ENCODE data around the gene SEMA3F. TPM values are rescaled to one million over a fixed set of nuclear protein-coding genes. Genes with fewer than 3 reads are reported as not detected.
"Not testable (repeated sequence)": the region's sequence is repeated elsewhere in the genome, so short reads cannot be mapped to it uniquely, and the experiment has no call there.

SEMA3F gene
- total RNA-seq, 1 donor from 2014 or later: 10.0 TPM

- DNase-seq (ENCODE audit: low spot score): no peak
- intact Hi-C loops (cut with DNase I): no loop called here
Measured at GRCh38 chr3:50221051-50221410, 65.9 kb downstream of the SEMA3F start.

GRCh38 chr3:50221411-50222168 lies 66.5 kb downstream of the SEMA3F start:
- no peak for DNase-seq (ENCODE audit: low spot score)
- intact Hi-C loops (cut with DNase I): no loop called here

- intact Hi-C loops (cut with DNase I): no loop called here
- DNase-seq (ENCODE audit: low spot score): no peak
Measured at GRCh38 chr3:50222169-50222528, 67.0 kb downstream of the SEMA3F start.

- DNase-seq (ENCODE audit: low spot score): no peak
- intact Hi-C loops (cut with DNase I): loop anchor here (2.0 kb wide), 1 partner anchor 104 kb away; no protein-coding TSS in a partner anchor
Measured at GRCh38 chr3:50224639-50225038, 69.5 kb downstream of the SEMA3F start.

GRCh38 chr3:50226888-50227389 lies 71.8 kb downstream of the SEMA3F start:
- intact Hi-C loops (cut with DNase I): loop anchor here (1.0 kb wide), 4 partner anchors 19 to 46 kb away; no protein-coding TSS in a partner anchor
- DNase-seq (ENCODE audit: low spot score): no peak

GRCh38 chr3:50227390-50228183 lies 72.5 kb downstream of the SEMA3F start:
- DNase-seq (ENCODE audit: low spot score): peak; percentile 96
- intact Hi-C loops (cut with DNase I): loop anchor here (1.0 kb wide), 4 partner anchors 19 to 46 kb away; no protein-coding TSS in a partner anchor

- intact Hi-C loops (cut with DNase I); DNase-seq (ENCODE audit: low spot score): not testable (repeated sequence)
Measured at GRCh38 chr3:50228184-50228763, 73.2 kb downstream of the SEMA3F start.

GRCh38 chr3:50229490-50229889 lies 74.4 kb downstream of the SEMA3F start:
- intact Hi-C loops (cut with DNase I): no loop called here
- DNase-seq (ENCODE audit: low spot score): no peak

GRCh38 chr3:50230104-50230793 lies 75.1 kb downstream of the SEMA3F start:
- intact Hi-C loops (cut with DNase I): no loop called here
- no peak for DNase-seq (ENCODE audit: low spot score)

GRCh38 chr3:50230794-50231125 lies 75.6 kb downstream of the SEMA3F start:
- intact Hi-C loops (cut with DNase I): no loop called here
- no peak for DNase-seq (ENCODE audit: low spot score)

- intact Hi-C loops (cut with DNase I): no loop called here
- no peak for DNase-seq (ENCODE audit: low spot score)
Measured at GRCh38 chr3:50231581-50231980, 76.5 kb downstream of the SEMA3F start.

GRCh38 chr3:50232303-50232702 lies 77.2 kb downstream of the SEMA3F start:
- intact Hi-C loops (cut with DNase I): no loop called here
- DNase-seq (ENCODE audit: low spot score): no peak

GRCh38 chr3:50233176-50233575 lies 78.1 kb downstream of the SEMA3F start:
- no peak for DNase-seq (ENCODE audit: low spot score)
- intact Hi-C loops (cut with DNase I): no loop called here

- intact Hi-C loops (cut with DNase I): loop anchor here (5.0 kb wide), 1 partner anchor 86 kb away; the partner anchor contains the start of gene HYAL2
- peak; percentile 100 for DNase-seq (ENCODE audit: low spot score)
Measured at GRCh38 chr3:50235716-50236483, 80.8 kb downstream of the SEMA3F start, which contains the start of gene GNAI2. Gene GNAI2 (plus strand): TSS chr3:50236204. CDS start chr3:50236336, 132 bp downstream.

GRCh38 chr3:50236484-50237132 lies 81.5 kb downstream of the SEMA3F start:
- no peak for DNase-seq (ENCODE audit: low spot score)

GRCh38 chr3:50237133-50237651 lies 82.1 kb downstream of the SEMA3F start:
- DNase-seq (ENCODE audit: low spot score): no peak
- intact Hi-C loops (cut with DNase I): loop anchor here (5.0 kb wide), 1 partner anchor 85 kb away; the partner anchor contains the start of gene HYAL2

More at GRCh38 chr3:50236484-50237132, 81.5 kb downstream of the SEMA3F start:
- intact Hi-C loops (cut with DNase I): loop anchor here (5.0 kb wide), 1 partner anchor 86 kb away; the partner anchor contains the start of gene HYAL2

- intact Hi-C loops (cut with DNase I): loop anchor here (5.0 kb wide), 1 partner anchor 84 kb away; the partner anchor contains the start of gene HYAL2
Measured at GRCh38 chr3:50237754-50238548, 82.8 kb downstream of the SEMA3F start.

More at GRCh38 chr3:50237754-50238548, 82.8 kb downstream of the SEMA3F start:
- DNase-seq (ENCODE audit: low spot score): peak; percentile 97

All from cardiac septum (tissue), 1 donor.